HEK293 (cell line): ENCODE measurements around the gene RMND1.

Source experiments
- GFI1B ChIP-seq: fragments of 450-650 bp; formaldehyde crosslinking; IDR thresholded peaks from 2 replicates; pipeline ENCODE4 v1.5.1; 2016; ENCODE audit warnings: missing biosample characterization, missing genetic modification characterization
- HOXC10 ChIP-seq: sonication (generic); formaldehyde crosslinking; IDR thresholded peaks from 2 replicates; pipeline ENCODE4 v1.8.1; 2023; ENCODE audit warnings: mild to moderate bottlenecking, missing genetic modification reagents
- KLF7 ChIP-seq: fragments of 450-650 bp; formaldehyde crosslinking; IDR thresholded peaks from 2 replicates; pipeline ENCODE4 v1.5.1; 2016; ENCODE audit warnings: missing biosample characterization, missing genetic modification characterization, borderline replicate concordance
- MEIS1 ChIP-seq: sonication (generic); formaldehyde crosslinking; IDR thresholded peaks from 2 replicates; pipeline ENCODE4 v1.8.1; 2022; ENCODE audit warnings: missing genetic modification reagents, mild to moderate bottlenecking, borderline replicate concordance
- MZF1 ChIP-seq: fragments of 450-650 bp; formaldehyde crosslinking; IDR thresholded peaks from 2 replicates; pipeline ENCODE4 v1.5.1; 2017; ENCODE audit warnings: missing biosample characterization, missing genetic modification characterization, borderline replicate concordance
- OSR2 ChIP-seq: fragments of 450-650 bp; formaldehyde crosslinking; IDR thresholded peaks from 2 replicates; pipeline ENCODE4 v1.5.1; 2016; ENCODE audit warnings: missing biosample characterization, missing genetic modification characterization
- RBAK ChIP-seq: fragments of 450-650 bp; formaldehyde crosslinking; IDR thresholded peaks from 2 replicates; pipeline ENCODE4 v1.5.1; 2016; ENCODE audit warnings: missing biosample characterization, missing genetic modification characterization
- SCRT2 ChIP-seq: fragments of 450-650 bp; formaldehyde crosslinking; IDR thresholded peaks from 2 replicates; pipeline ENCODE4 v1.5.1; 2016; ENCODE audit warnings: missing biosample characterization, missing genetic modification characterization
- YY1 ChIP-seq: fragments of 450-650 bp; formaldehyde crosslinking; IDR thresholded peaks from 2 replicates; pipeline ENCODE4 v1.5.1; 2018; ENCODE audit warnings: missing biosample characterization, missing genetic modification characterization
- ZBTB7A ChIP-seq: fragments of 450-650 bp; formaldehyde crosslinking; IDR thresholded peaks from 2 replicates; pipeline ENCODE4 v1.5.1; 2016; ENCODE audit warnings: low read depth, missing biosample characterization, missing genetic modification characterization
- ZNF112 ChIP-seq: fragments of 450-650 bp; formaldehyde crosslinking; IDR thresholded peaks from 2 replicates; pipeline ENCODE4 v1.5.0; 2017; ENCODE audit warnings: missing biosample characterization, missing genetic modification characterization
- ZNF133 ChIP-seq: fragments of 450-650 bp; formaldehyde crosslinking; IDR thresholded peaks from 2 replicates; pipeline ENCODE4 v1.5.1; 2016; ENCODE audit warnings: missing biosample characterization, missing genetic modification characterization
- ZNF24 ChIP-seq: fragments of 450-650 bp; formaldehyde crosslinking; IDR thresholded peaks from 2 replicates; pipeline ENCODE4 v1.5.1; 2016; ENCODE audit warnings: missing biosample characterization, missing genetic modification characterization
- ZNF292 ChIP-seq: fragments of 450-650 bp; formaldehyde crosslinking; IDR thresholded peaks from 2 replicates; pipeline ENCODE4 v1.5.1; 2016; ENCODE audit warnings: low read depth, missing biosample characterization, missing genetic modification characterization, borderline replicate concordance
- ZNF501 ChIP-seq: fragments of 450-650 bp; formaldehyde crosslinking; IDR thresholded peaks from 2 replicates; pipeline ENCODE4 v1.5.1; 2016; ENCODE audit warnings: missing biosample characterization, missing genetic modification characterization
- ZNF549 ChIP-seq: fragments of 450-650 bp; IDR thresholded peaks from 2 replicates; pipeline ENCODE4 v1.5.1; 2018; ENCODE audit warnings: missing biosample characterization, missing genetic modification characterization, mild to moderate bottlenecking, inconsistent platforms, moderate library complexity
- ZNF600 ChIP-seq: fragments of 450-650 bp; formaldehyde crosslinking; IDR thresholded peaks from 2 replicates; pipeline ENCODE4 v1.5.1; 2016; ENCODE audit warnings: missing biosample characterization, missing genetic modification characterization
- ZNF624 ChIP-seq: fragments of 450-650 bp; formaldehyde crosslinking; IDR thresholded peaks from 2 replicates; pipeline ENCODE4 v1.5.1; 2017; ENCODE audit warnings: missing biosample characterization, missing genetic modification characterization
- ZSCAN30 ChIP-seq: fragments of 450-650 bp; IDR thresholded peaks from 2 replicates; pipeline ENCODE4 v1.5.1; 2018; ENCODE audit warnings: missing biosample characterization, mild to moderate bottlenecking, missing genetic modification characterization, moderate library complexity
- TF ChIP-seq, protein P1 (sequence below): fragments of 450-650 bp; formaldehyde crosslinking; IDR thresholded peaks from 2 replicates; pipeline ENCODE4 v1.5.1; 2017; ENCODE audit warnings: missing biosample characterization, mild to moderate bottlenecking, missing genetic modification characterization, moderate library complexity
- TF ChIP-seq, protein P2 (sequence below): fragments of 450-650 bp; formaldehyde crosslinking; IDR thresholded peaks from 2 replicates; pipeline ENCODE4 v1.5.1; 2016; ENCODE audit warnings: missing biosample characterization, missing genetic modification characterization
- TF ChIP-seq, protein P3 (sequence below): fragments of 450-650 bp; formaldehyde crosslinking; IDR thresholded peaks from 2 replicates; pipeline ENCODE4 v1.5.1; 2016; ENCODE audit warnings: missing biosample characterization, missing genetic modification characterization, borderline replicate concordance
- TF ChIP-seq, protein P4 (sequence below): fragments of 450-650 bp; IDR thresholded peaks from 2 replicates; pipeline ENCODE4 v1.5.1; 2018; ENCODE audit warnings: missing biosample characterization, mild to moderate bottlenecking, missing genetic modification characterization
- TF ChIP-seq, protein P5 (sequence below): fragments of 450-650 bp; formaldehyde crosslinking; IDR thresholded peaks from 2 replicates; pipeline ENCODE4 v1.5.1; 2016; ENCODE audit warnings: missing biosample characterization, missing genetic modification characterization
- TF ChIP-seq, protein P6 (sequence below): fragments of 450-650 bp; formaldehyde crosslinking; IDR thresholded peaks from 2 replicates; pipeline ENCODE4 v1.5.1; 2017; ENCODE audit warnings: missing biosample characterization, missing genetic modification characterization
- TF ChIP-seq, protein P7 (sequence below): fragments of 450-650 bp; formaldehyde crosslinking; IDR thresholded peaks from 2 replicates; pipeline ENCODE4 v1.5.1; 2016; ENCODE audit warnings: missing biosample characterization, missing genetic modification characterization
- TF ChIP-seq, protein P8 (sequence below): fragments of 450-650 bp; formaldehyde crosslinking; IDR thresholded peaks from 2 replicates; pipeline ENCODE4 v1.5.1; 2016; ENCODE audit warnings: missing biosample characterization, missing genetic modification characterization

RMND1 gene

DNA sequence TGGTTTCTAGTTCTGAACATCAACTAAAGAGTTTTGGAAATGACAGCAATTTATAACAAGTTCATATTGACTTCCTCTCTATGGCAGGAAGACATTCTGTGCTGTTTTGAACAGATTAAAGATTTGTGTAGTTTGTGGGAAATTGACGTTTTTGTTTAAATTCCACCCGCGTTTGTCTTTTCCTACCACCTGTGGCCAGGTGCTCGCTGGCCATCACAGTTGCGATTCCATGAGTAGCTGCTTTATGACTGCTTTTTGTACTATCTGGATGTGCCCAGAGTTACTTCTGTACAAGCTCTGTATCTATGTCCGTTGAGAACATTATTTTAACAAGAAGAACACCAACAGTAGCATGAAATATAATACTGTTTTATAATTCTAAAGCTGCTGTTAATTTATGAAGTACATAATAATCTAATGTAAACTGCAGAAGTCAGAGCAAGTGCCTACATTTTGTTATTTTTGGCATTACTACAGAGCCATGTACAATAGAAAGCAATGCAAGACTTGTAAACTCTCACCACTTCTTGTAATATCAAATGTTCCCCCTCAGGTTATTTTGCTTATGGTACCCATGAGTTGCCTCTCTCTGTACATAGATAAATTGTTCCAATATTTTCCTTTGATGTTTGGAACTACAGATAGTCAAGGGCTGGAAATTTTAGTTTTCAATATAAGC, 94.0 kb downstream of the RMND1 start (continued):
- TF ChIP-seq, protein P1, sequence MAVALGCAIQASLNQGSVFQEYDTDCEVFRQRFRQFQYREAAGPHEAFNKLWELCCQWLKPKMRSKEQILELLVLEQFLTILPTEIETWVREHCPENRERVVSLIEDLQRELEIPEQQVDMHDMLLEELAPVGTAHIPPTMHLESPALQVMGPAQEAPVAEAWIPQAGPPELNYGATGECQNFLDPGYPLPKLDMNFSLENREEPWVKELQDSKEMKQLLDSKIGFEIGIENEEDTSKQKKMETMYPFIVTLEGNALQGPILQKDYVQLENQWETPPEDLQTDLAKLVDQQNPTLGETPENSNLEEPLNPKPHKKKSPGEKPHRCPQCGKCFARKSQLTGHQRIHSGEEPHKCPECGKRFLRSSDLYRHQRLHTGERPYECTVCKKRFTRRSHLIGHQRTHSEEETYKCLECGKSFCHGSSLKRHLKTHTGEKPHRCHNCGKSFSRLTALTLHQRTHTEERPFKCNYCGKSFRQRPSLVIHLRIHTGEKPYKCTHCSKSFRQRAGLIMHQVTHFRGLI = peak; percentile 55; the same call in 1 of the 2 replicates
- TF ChIP-seq, protein P2, sequence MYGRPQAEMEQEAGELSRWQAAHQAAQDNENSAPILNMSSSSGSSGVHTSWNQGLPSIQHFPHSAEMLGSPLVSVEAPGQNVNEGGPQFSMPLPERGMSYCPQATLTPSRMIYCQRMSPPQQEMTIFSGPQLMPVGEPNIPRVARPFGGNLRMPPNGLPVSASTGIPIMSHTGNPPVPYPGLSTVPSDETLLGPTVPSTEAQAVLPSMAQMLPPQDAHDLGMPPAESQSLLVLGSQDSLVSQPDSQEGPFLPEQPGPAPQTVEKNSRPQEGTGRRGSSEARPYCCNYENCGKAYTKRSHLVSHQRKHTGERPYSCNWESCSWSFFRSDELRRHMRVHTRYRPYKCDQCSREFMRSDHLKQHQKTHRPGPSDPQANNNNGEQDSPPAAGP = no peak
- TF ChIP-seq ZNF624 (tag by site-specific recombination) = no peak
- no peak for TF ChIP-seq ZNF292 (tag by site-specific recombination)
- no peak for TF ChIP-seq YY1
- 0 out of 2 replicates have a peak, but pooled peaks have one; percentile 40 for TF ChIP-seq KLF7 (tag by site-specific recombination)
- no peak for TF ChIP-seq MEIS1 (CRISPR knock-in tag)
- peak; percentile 52; the same call in 1 of the 2 replicates for TF ChIP-seq SCRT2 (tag by site-specific recombination)
- TF ChIP-seq, protein P3, sequence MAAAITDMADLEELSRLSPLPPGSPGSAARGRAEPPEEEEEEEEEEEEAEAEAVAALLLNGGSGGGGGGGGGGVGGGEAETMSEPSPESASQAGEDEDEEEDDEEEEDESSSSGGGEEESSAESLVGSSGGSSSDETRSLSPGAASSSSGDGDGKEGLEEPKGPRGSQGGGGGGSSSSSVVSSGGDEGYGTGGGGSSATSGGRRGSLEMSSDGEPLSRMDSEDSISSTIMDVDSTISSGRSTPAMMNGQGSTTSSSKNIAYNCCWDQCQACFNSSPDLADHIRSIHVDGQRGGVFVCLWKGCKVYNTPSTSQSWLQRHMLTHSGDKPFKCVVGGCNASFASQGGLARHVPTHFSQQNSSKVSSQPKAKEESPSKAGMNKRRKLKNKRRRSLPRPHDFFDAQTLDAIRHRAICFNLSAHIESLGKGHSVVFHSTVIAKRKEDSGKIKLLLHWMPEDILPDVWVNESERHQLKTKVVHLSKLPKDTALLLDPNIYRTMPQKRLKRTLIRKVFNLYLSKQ (tag by site-specific recombination) = no peak
- TF ChIP-seq OSR2 (tag by site-specific recombination) = peak; percentile 100
- TF ChIP-seq ZSCAN30 (tag by site-specific recombination) = peak; percentile 95
- TF ChIP-seq, protein P4, sequence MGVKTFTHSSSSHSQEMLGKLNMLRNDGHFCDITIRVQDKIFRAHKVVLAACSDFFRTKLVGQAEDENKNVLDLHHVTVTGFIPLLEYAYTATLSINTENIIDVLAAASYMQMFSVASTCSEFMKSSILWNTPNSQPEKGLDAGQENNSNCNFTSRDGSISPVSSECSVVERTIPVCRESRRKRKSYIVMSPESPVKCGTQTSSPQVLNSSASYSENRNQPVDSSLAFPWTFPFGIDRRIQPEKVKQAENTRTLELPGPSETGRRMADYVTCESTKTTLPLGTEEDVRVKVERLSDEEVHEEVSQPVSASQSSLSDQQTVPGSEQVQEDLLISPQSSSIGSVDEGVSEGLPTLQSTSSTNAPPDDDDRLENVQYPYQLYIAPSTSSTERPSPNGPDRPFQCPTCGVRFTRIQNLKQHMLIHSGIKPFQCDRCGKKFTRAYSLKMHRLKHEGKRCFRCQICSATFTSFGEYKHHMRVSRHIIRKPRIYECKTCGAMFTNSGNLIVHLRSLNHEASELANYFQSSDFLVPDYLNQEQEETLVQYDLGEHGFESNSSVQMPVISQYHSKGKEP (tag by site-specific recombination) = peak; percentile 98
- peak; percentile 85 for TF ChIP-seq ZNF24
- TF ChIP-seq MZF1 = peak; percentile 63
- TF ChIP-seq ZNF112 (tag by site-specific recombination) = no peak
- TF ChIP-seq ZBTB7A (tag by site-specific recombination) = no peak
- TF ChIP-seq RBAK (tag by site-specific recombination) = no peak
- TF ChIP-seq, protein P5, sequence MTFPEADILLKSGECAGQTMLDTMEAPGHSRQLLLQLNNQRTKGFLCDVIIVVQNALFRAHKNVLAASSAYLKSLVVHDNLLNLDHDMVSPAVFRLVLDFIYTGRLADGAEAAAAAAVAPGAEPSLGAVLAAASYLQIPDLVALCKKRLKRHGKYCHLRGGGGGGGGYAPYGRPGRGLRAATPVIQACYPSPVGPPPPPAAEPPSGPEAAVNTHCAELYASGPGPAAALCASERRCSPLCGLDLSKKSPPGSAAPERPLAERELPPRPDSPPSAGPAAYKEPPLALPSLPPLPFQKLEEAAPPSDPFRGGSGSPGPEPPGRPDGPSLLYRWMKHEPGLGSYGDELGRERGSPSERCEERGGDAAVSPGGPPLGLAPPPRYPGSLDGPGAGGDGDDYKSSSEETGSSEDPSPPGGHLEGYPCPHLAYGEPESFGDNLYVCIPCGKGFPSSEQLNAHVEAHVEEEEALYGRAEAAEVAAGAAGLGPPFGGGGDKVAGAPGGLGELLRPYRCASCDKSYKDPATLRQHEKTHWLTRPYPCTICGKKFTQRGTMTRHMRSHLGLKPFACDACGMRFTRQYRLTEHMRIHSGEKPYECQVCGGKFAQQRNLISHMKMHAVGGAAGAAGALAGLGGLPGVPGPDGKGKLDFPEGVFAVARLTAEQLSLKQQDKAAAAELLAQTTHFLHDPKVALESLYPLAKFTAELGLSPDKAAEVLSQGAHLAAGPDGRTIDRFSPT (tag by site-specific recombination) = no peak
- peak; percentile 69; the same call in 1 of the 2 replicates for TF ChIP-seq ZNF549 (tag by site-specific recombination)
- TF ChIP-seq ZNF133 (tag by site-specific recombination) = no peak
- TF ChIP-seq GFI1B (tag by site-specific recombination) = peak; percentile 88
- no peak for TF ChIP-seq HOXC10 (CRISPR knock-in tag)
- TF ChIP-seq ZNF600 (tag by site-specific recombination) = no peak
- TF ChIP-seq, protein P6, sequence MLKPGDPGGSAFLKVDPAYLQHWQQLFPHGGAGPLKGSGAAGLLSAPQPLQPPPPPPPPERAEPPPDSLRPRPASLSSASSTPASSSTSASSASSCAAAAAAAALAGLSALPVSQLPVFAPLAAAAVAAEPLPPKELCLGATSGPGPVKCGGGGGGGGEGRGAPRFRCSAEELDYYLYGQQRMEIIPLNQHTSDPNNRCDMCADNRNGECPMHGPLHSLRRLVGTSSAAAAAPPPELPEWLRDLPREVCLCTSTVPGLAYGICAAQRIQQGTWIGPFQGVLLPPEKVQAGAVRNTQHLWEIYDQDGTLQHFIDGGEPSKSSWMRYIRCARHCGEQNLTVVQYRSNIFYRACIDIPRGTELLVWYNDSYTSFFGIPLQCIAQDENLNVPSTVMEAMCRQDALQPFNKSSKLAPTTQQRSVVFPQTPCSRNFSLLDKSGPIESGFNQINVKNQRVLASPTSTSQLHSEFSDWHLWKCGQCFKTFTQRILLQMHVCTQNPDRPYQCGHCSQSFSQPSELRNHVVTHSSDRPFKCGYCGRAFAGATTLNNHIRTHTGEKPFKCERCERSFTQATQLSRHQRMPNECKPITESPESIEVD = peak; percentile 97
- TF ChIP-seq, protein P7, sequence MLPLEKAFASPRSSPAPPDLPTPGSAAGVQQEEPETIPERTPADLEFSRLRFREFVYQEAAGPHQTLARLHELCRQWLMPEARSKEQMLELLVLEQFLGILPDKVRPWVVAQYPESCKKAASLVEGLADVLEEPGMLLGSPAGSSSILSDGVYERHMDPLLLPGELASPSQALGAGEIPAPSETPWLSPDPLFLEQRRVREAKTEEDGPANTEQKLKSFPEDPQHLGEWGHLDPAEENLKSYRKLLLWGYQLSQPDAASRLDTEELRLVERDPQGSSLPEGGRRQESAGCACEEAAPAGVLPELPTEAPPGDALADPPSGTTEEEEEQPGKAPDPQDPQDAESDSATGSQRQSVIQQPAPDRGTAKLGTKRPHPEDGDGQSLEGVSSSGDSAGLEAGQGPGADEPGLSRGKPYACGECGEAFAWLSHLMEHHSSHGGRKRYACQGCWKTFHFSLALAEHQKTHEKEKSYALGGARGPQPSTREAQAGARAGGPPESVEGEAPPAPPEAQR = no peak
- no peak for TF ChIP-seq ZNF501 (tag by site-specific recombination)
- TF ChIP-seq, protein P8, sequence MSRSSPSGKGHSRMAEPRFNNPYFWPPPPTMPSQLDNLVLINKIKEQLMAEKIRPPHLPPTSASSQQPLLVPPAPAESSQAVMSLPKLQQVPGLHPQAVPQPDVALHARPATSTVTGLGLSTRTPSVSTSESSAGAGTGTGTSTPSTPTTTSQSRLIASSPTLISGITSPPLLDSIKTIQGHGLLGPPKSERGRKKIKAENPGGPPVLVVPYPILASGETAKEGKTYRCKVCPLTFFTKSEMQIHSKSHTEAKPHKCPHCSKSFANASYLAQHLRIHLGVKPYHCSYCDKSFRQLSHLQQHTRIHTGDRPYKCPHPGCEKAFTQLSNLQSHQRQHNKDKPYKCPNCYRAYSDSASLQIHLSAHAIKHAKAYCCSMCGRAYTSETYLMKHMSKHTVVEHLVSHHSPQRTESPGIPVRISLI = no peak
